HEK293T (cell line): Measurements from ENCODE around the gene RPRD1A.

Experiments
- ELF4 ChIP-seq: fragments of 450-650 bp; IDR thresholded peaks from 2 replicates; pipeline ENCODE4 v1.6.1; 2017; ENCODE audit warnings: antibody characterized with exemption
- FOXA1 ChIP-seq: fragments of 450-650 bp; IDR thresholded peaks from 2 replicates; pipeline ENCODE4 v1.6.1; 2016; ENCODE audit warnings: mild to moderate bottlenecking
- FOXM1 ChIP-seq: fragments of 450-650 bp; IDR thresholded peaks from 2 replicates; pipeline ENCODE4 v1.6.1; 2017; ENCODE audit warnings: mild to moderate bottlenecking, borderline replicate concordance
- LEF1 ChIP-seq: fragments of 450-650 bp; IDR thresholded peaks from 2 replicates; pipeline ENCODE4 v1.6.1; 2017; ENCODE audit warnings: mild to moderate bottlenecking, borderline replicate concordance
- ZNF384 ChIP-seq: fragments of 450-650 bp; IDR thresholded peaks from 2 replicates; pipeline ENCODE4 v1.6.1; 2016

DNA sequence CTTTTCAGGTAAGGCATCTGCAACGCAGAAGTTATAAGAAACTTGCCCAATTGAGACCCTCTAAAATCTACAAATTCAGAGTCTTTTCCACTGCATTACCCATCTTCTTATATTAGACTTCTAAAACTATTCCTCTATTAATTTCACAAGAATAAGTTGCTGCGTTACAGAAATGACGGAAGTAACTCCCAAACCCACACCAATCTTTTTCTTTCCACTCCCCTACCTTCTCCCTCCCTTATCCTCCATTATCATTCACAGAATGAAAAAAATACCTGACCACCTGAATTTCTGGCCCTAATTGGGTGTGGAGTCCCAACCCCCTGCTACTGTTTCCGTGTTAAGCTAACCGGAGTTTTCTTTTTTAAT, 689 bp downstream of the RPRD1A start:
- TF ChIP-seq ELF4, result no peak
- TF ChIP-seq FOXA1, result no peak
- no peak for TF ChIP-seq LEF1
- TF ChIP-seq ZNF384, result no peak
- TF ChIP-seq FOXM1, result no peak
